SU-DHL-6 (cell line): ENCODE measurements around the gene DOCK9.

Source experiments
- CTCF ChIP-seq: fragments of 200-600 bp; sonication (generic); IDR thresholded peaks from one replicate; pipeline ENCODE4 v1.5.1; 2017; ENCODE audit warnings: antibody characterized with exemption, mild to moderate bottlenecking, low read length, moderate library complexity; ENCODE audit not compliant: insufficient read depth, poor library complexity, severe bottlenecking
- EZH2phosphoT487 ChIP-seq: fragments of 200-600 bp; sonication (generic), shearing (Covaris generic); conservative IDR thresholded peaks from 2 replicates; pipeline ENCODE4 v1.6.1; 2018; ENCODE audit warnings: mild to moderate bottlenecking, antibody characterized with exemption, low read length, moderate library complexity, mixed read lengths

- TF ChIP-seq CTCF, result no peak
- no peak for TF ChIP-seq EZH2phosphoT487
Measured at GRCh38 chr13:98787173-98787572, 190.7 kb downstream of the DOCK9 start.
